ENCODE measurements around the gene SLC39A7.

GRCh38 chr6:33187809-33188208 is 12.9 kb upstream of the SLC39A7 start:
- no peak for TF ChIP-seq ZNF274 (IDR thresholded peaks at IDR 0.05; ENCODE audit: low read depth, low read length)
- TF ChIP-seq YY1 (IDR thresholded peaks at IDR 0.05; ENCODE audit: insufficient read depth, insufficient read length): no peak
- TF ChIP-seq SUZ12 (IDR thresholded peaks at IDR 0.05; ENCODE audit: extremely low read depth, insufficient read depth, insufficient read length): no peak

All from NT2/D1 (cell line).